ENCODE results near the gene EDRF1.

- TF ChIP-seq EZH2 (optimal IDR thresholded peaks at IDR 0.05; ENCODE audit: low read depth, low read length) (no peak), CTCF (IDR thresholded peaks at IDR 0.05; ENCODE audit: low read length) (peak; percentile 23)
These were observed 77.9 kb downstream of the EDRF1 start for GRCh38 chr10:125797424-125797823.
